Measurements from ENCODE around the gene PREX1. TPM values are rescaled to one million over a fixed set of nuclear protein-coding genes. Genes with fewer than 3 reads are reported as not detected.

PREX1 gene
- total and polyA plus RNA-seq, 8 donors, result 5.2 to 25.2 (median 16.6) TPM

DNA sequence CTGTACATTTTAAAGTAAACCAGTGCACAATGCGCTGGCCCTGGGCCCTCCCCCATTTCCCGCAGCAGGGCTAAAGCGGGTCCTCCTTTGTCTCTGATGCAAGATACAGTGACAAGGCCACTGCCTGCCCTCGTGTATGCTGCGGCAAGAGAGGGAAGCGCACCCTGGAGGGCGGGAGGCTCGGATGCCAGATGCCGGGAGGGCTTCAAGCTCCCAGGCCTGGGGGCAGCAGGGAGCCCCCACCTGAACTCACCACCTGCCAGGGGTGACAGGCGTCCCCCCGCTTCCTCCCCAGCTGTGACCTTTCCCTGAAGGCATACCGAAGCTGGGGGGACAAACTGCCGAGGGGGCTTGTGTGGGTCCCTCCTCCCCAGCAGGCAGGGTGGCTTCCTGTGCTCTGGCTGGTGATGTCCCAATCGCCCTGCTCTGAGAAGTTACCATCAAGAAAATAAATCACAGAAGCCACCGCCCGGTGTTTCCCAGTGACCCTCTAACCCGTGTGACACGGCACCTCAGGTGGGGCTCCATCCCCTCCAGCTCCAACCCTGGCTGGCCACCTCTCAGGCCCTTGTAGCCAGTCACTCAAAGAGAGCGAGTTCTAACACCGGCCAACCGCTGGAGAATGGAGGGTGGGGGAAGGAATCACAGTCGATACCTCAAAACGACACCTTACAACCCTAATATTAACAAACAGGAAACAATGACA is 203.3 kb downstream of the PREX1 start:
- TF ChIP-seq POLR2A (IDR thresholded peaks at IDR 0.05) (no peak), POLR2AphosphoS5 (IDR thresholded peaks at IDR 0.05) (no peak), EP300 (IDR thresholded peaks at IDR 0.05) (no peak)
- TF ChIP-seq, protein P1, sequence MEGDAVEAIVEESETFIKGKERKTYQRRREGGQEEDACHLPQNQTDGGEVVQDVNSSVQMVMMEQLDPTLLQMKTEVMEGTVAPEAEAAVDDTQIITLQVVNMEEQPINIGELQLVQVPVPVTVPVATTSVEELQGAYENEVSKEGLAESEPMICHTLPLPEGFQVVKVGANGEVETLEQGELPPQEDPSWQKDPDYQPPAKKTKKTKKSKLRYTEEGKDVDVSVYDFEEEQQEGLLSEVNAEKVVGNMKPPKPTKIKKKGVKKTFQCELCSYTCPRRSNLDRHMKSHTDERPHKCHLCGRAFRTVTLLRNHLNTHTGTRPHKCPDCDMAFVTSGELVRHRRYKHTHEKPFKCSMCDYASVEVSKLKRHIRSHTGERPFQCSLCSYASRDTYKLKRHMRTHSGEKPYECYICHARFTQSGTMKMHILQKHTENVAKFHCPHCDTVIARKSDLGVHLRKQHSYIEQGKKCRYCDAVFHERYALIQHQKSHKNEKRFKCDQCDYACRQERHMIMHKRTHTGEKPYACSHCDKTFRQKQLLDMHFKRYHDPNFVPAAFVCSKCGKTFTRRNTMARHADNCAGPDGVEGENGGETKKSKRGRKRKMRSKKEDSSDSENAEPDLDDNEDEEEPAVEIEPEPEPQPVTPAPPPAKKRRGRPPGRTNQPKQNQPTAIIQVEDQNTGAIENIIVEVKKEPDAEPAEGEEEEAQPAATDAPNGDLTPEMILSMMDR (IDR thresholded peaks at IDR 0.05), result no peak
- no peak overlapping the region for H3K27ac ChIP-seq
- peaks cover 6 to 61% (median 59%) of the 10 kb centered on the region in 4 donors for H3K36me3 ChIP-seq
- no peak for DNase-seq
- peaks cover 19 to 24% (median 20%) of the 10 kb centered on the region in 4 donors for H3K4me1 ChIP-seq
- H3K4me3 ChIP-seq, result no peak overlapping the region
- no peaks in the 10 kb centered on the region for H3K27me3 ChIP-seq
- WGBS, 5 donors, result 88 to 92% (median 91%) methylated on average over 20 to 23 of the region's 23 CpGs
- intact Hi-C loops (cut with DNase I; ENCODE audit: low total_unique reads), result loop anchor here (5.0 to 10.0 kb wide), 2 partner anchors 900 to 947 kb away; no protein-coding TSS in a partner anchor
- H3K9me3 ChIP-seq, result no peaks in the 10 kb centered on the region

DNA sequence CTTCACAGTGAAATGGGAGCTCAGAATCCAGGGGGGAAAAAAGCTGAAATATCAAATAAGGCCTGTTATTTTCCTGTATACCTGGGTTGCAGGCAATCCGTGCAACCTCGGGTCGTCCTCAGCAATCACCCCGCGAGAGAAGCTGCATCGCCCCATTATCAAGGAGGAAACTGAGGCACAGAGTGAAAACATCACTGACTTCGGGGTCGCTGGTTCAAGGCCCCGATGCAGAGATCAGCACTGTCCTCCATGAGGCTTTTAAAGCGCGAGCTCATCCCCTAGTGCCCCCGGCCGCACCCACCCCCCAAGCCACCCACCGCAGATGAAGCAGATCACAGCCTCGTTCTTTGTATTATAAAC is 203.9 kb downstream of the PREX1 start:
- no peaks in the 10 kb centered on the region for H3K9me3 ChIP-seq
- H3K27me3 ChIP-seq, result no peaks in the 10 kb centered on the region
- no peak overlapping the region for H3K4me3 ChIP-seq
- no peak for DNase-seq
- H3K4me1 ChIP-seq, result peaks cover 19 to 24% (median 21%) of the 10 kb centered on the region in 4 donors
- TF ChIP-seq, protein P1 (IDR thresholded peaks at IDR 0.05), result no peak
- TF ChIP-seq POLR2A (IDR thresholded peaks at IDR 0.05), result no peak
- TF ChIP-seq POLR2AphosphoS5 (IDR thresholded peaks at IDR 0.05), result no peak
- no peak for TF ChIP-seq EP300 (IDR thresholded peaks at IDR 0.05)
- intact Hi-C loops (cut with DNase I; ENCODE audit: low total_unique reads), result loop anchor here (5.0 to 10.0 kb wide), 2 partner anchors 899 to 947 kb away; no protein-coding TSS in a partner anchor
- H3K27ac ChIP-seq, result no peak overlapping the region
- peaks cover 6 to 55% (median 53%) of the 10 kb centered on the region in 4 donors for H3K36me3 ChIP-seq
- WGBS, 5 donors, result 92 to 96% (median 93%) methylated on average over 15 of the region's 15 CpGs

DNA sequence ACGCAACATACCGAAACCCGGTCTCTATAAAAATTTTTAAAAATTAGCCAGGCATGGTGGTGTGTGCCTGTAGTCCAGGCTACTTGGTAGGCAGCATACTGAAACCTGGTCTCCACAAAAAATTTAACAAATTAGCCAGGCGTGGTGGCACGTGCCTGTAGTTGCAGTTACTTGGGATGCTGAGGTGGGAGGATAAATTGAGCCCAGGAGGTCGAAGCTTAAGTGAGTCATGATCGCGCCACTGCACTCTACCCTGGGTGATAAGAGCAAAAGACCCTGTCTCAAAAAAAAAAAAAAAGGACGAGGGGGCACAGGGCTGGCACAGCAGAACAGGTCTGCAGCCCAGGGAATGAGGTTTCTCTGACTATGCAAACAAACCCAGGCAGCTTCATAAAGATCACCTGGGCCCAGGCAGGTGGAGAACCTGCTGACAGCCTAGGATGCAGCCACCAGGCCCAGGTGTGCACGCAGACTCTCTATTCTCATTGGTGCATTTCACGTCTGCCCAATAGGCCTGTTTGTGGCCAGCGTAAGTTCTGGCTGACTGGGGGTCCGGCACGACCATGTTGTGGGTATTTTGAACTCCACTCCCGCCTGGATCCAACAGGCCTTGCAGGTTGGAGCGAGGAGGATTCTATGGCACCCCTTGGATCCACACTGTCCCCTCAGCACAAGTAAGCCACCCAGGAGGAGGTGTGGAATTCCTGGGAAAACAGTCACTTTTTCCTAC is 204.5 kb downstream of the PREX1 start:
- Histone ChIP-seq H3K9me3 (no peaks in the 10 kb centered on the region), H3K4me1 (peaks cover 19 to 24% (median 21%) of the 10 kb centered on the region in 4 donors), H3K36me3 (peaks cover 6 to 49% (median 48%) of the 10 kb centered on the region in 4 donors), H3K27me3 (no peaks in the 10 kb centered on the region), H3K4me3 (no peak overlapping the region), H3K27ac (no peak overlapping the region)
- intact Hi-C loops (cut with DNase I; ENCODE audit: low total_unique reads), result loop anchor here (5.0 to 10.0 kb wide), 2 partner anchors 899 to 946 kb away; no protein-coding TSS in a partner anchor
- TF ChIP-seq POLR2AphosphoS5 (IDR thresholded peaks at IDR 0.05) (no peak), POLR2A (IDR thresholded peaks at IDR 0.05) (no peak), EP300 (IDR thresholded peaks at IDR 0.05) (no peak)
- TF ChIP-seq, protein P1 (IDR thresholded peaks at IDR 0.05), result no peak
- 87 to 94% (median 90%) methylated on average over 14 to 16 of the region's 16 CpGs for WGBS, 5 donors
- DNase-seq, result no peak

DNA sequence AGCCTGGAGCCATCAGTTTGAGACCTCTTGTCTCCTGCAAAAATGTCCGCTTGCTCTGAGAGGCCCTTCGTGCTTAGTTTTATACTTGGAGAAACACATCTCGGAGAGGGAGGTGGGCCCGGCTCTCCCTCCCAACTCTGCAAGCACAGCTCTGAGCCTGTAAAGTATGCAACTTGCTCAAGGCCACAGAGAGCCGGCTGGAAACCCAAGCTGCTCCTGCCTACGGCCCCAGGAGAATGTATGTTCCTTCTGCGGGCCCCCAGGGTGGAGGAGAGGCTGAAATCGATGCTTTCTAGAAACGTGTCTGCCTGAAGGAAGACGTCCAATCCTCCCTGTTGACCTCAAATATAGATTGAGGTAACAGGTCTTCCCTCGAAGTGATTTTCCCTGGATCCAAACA is 205.4 kb downstream of the PREX1 start:
- Histone ChIP-seq H3K27ac (no peak overlapping the region), H3K9me3 (no peaks in the 10 kb centered on the region), H3K36me3 (peaks cover 6 to 40% (median 39%) of the 10 kb centered on the region in 4 donors), H3K27me3 (no peaks in the 10 kb centered on the region), H3K4me1 (peaks cover 19 to 24% (median 21%) of the 10 kb centered on the region in 4 donors), H3K4me3 (no peak overlapping the region)
- WGBS, 5 donors, result 62 to 72% (median 71%) methylated on average over 11 of the region's 11 CpGs
- TF ChIP-seq EP300 (IDR thresholded peaks at IDR 0.05) (no peak), POLR2A (IDR thresholded peaks at IDR 0.05) (no peak), POLR2AphosphoS5 (IDR thresholded peaks at IDR 0.05) (no peak)
- TF ChIP-seq, protein P1 (IDR thresholded peaks at IDR 0.05), result no peak
- DNase-seq, result no peak
- intact Hi-C loops (cut with DNase I; ENCODE audit: low total_unique reads), result loop anchor here (5.0 to 10.0 kb wide), 2 partner anchors 898 to 945 kb away; no protein-coding TSS in a partner anchor
